Myocyte (in vitro differentiated cells): ENCODE data around the gene SEC14L1. TPM values are rescaled to one million over a fixed set of nuclear protein-coding genes. Genes with fewer than 3 reads are reported as not detected.
"Not testable (repeated sequence)": the region's sequence is repeated elsewhere in the genome, so short reads cannot be mapped to it uniquely, and the experiment has no call there.

Experiments
- DNase-seq: peaks from one replicate; pipeline ENCODE4 v3.0.0-alpha.2; 2012; ENCODE audit warnings: low read depth
- total RNA-seq: library from RNA; depleted of rRNA; stranded (reverse); fragments of >200 nt; gene quantifications from 2 replicates; pipeline ENCODE4 v1.2.3, GENCODE V29; 2014

The SEC14L1 gene
- total RNA-seq, 1 donor from 2014 or later = 71.1 TPM

DNA sequence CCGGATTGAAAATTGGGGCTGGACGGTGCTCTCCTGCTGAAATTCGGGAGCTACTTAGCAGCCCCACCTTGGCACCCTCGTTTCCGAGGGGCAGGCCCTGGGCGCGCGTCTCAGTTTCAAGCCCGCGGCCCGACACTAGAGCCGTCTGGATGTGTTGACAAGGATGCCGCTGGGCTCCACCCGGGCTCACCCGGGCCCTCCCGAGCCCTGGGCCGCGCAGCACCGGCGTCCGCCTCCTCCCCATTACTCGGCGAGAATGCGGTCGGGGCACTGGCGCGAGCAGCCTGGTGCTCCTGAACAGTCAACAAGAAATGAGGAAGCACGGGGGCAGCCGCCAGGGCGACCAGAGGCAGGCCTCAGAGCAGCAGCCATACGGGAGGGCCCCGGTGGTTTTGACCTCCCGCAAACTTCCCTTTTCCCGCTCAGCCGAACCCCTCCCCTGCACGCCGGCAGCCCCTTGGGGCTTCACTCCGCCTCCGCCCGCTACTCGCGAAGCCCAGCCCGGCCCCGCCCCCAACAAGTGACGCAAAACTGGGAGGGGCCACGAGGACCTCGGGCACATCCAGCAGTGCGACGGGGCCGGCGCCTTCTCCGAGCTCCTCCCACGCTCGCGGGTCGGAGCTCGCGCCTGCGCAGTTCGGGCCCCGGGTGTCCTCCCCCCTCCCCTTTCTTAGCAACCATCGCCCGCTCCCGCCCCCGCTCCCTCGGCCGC lies 447 bp upstream of the SEC14L1 start:
- DNase-seq = peak; percentile 98

DNA sequence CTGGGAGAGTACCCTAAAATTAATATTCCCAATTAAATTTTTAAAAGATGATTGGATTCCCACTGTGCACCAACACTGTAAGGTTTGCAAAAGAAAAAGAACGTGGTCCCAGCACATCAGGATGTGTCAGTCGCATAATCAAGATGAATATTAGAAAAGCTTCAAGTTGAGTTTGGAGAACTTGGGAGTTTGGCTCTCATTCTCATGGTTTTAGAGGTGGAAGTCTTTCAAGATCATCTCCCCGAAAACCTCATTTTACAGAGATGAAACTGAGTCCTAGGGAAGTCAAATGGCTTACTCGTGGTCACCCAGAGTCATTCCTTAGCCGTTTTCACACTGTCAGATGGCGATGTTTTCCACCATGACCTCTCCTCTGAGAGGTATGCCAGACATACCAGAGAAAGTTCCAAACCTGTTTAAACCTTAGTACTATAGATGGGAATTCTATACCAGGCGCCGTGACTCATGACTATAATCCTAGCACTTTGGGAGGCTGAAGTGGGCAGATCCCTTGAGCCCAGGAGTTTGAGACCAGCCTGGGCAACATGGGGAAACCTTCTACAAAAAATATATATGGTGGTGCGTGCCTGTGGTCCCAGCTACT lies 1.2 kb downstream of the SEC14L1 start:
- no peak for DNase-seq

DNA sequence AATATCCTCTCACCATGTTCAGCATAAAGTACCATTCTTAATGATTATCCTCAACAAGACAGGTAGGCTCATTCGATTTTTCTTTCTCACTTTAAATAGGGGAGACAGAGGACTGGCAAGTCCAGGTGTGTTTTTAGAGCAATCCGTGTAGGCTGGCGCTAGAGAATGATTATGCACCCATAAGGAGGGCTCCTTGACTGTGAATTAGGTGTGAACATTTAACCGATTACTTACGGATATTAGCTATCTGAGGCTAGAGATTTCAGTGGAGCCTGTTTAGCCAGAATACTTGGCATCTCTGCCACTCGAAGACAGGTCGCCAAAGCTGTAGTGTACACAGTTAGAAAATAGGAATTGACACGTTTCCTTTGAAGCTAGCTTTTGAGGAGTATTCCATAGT lies 1.9 kb downstream of the SEC14L1 start:
- DNase-seq = no peak

DNA sequence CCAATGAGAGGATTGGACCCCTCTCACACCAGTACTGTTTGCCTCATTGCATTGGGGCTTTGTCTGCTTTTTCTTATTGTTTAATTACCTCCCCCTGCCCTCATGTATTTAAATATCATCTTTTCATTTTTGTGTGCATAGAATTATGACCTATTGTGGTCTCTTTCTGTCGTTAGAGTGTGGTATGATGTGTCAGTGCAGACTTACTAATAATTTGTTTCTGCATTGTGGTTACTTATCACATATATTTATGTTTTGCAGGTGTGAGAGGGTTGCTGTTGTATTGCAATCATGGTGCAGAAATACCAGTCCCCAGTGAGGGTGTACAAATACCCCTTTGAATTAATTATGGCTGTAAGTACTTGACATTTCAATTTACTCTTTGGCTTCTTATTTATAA lies 2.5 kb downstream of the SEC14L1 start:
- no peak for DNase-seq

DNA sequence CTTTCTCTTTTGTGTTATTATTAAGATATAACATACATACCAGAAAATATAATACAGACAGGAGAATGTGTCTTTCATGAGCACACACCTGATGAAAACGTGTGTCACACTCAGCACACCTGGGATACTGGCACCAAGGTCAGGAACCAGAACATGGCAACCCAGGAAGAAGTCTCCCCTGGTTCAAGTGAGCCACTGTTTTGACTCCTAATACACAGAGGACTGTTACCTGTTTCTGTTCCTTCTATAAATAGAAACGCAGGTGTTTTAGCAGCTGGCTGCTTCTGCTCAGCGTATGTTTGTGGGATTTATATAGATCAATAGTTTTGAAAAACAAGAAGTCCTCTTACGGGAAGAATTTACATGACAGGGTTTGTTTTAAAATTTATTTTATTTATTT lies 3.5 kb downstream of the SEC14L1 start:
- DNase-seq = no peak

DNA sequence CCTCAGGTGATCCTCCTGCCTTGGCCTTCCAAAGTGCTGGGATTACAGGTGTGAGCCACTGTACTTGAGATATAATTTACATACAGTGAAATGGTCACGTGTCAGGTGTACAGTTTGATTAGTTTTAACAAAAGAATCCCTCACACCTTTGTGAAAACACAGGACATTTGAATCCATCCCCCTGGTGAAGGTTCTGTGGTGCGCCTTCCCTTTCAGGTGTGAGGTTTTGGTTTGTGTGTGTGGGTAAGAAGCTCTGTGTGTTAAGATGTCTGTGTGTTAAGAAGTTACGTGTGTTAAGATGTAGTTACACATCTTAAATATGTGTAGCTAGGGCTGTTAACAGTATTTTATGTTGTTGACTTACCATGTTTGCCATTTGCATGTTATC lies 4.4 kb downstream of the SEC14L1 start:
- no peak for DNase-seq

DNA sequence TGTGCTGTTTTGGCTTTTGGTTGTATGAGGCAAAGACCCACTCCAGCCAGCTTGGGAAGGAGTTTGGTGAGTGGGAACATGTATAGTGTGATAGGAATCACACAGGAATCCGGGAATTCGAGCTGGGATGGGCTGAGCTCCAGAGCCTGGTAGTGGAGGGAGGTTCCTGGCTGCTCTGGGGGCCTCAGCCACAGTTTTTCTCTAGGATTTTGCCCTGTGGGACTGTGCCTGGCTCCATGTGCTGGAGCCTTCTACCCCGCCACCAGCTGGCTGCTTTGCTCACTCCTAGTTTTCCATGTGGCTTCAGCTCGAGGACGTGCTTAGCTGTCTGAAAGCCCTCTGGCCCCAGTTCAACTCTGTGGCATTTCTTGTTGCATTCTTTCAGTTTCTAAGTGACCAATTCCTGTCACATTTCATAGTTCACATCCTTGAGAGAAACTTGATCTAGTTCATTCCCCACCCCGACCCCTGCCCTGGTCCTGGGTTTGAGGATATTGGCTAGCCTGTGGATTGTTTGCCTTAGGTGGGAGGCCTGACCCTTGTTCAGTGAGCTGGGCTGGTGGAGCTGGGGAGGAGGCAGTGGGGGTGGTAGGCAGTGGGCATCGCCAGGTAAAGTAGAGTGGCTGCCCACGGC lies 5.0 kb downstream of the SEC14L1 start:
- DNase-seq = peak; percentile 88

DNA sequence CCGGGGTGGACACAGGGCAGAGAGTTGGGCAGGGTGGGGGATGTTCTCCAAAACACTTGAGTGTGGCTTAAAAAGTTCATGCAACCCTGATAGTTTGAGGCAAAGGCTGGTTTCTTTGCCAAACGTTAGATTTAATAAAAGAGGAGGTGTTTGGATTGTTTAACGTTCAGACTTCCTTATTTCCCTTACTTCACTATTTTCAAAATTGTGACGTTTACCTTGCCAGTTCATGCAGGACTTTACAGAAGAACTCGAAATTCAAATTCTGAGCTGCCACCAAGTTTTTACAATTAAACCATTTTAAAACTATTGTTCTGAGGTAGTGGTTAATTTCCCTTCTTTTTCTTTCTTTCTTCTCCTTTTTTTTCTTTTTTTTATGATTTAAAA lies 5.5 kb downstream of the SEC14L1 start:
- DNase-seq = no peak

DNA sequence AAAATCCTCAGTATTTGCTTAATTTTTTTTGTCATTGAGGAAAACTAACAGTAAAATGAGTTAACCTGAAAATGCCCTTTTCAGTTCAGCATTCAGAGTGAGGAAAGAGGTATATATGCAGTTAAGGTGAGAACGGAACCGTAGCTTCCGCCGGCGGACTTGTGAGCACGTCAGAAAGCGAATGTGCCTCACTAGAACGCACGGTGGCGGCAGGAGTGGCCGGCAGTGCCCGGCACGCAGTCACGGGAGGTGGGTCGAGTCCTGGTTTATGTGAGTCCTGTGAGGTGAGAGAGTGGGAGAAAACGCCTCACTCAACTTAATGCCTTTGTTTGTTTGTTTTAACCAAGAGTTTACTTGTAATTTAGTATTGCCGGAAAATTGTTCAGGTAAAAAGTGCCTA lies 6.1 kb downstream of the SEC14L1 start:
- no peak for DNase-seq

DNA sequence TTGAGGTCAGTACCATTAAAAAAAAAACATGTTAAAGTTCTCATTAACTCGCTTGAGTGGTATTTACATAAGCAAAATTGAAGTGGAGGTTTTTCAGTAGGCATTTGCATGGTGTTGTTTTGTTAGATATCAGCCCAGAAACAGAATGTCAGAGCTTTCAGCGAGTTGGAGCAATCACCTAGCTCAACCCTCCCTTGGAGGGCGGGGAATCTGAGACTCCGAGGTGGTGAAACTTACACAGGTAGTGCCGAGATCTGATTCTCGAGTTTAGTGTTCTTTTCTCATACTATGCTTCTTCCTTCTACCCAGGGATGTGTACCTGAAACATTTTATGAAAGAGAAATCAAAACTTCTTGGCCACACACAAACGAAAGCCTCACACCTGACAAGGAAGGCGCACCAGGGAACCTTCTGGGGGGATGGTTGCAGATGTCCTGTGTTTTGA lies 6.6 kb downstream of the SEC14L1 start:
- no peak for DNase-seq

DNA sequence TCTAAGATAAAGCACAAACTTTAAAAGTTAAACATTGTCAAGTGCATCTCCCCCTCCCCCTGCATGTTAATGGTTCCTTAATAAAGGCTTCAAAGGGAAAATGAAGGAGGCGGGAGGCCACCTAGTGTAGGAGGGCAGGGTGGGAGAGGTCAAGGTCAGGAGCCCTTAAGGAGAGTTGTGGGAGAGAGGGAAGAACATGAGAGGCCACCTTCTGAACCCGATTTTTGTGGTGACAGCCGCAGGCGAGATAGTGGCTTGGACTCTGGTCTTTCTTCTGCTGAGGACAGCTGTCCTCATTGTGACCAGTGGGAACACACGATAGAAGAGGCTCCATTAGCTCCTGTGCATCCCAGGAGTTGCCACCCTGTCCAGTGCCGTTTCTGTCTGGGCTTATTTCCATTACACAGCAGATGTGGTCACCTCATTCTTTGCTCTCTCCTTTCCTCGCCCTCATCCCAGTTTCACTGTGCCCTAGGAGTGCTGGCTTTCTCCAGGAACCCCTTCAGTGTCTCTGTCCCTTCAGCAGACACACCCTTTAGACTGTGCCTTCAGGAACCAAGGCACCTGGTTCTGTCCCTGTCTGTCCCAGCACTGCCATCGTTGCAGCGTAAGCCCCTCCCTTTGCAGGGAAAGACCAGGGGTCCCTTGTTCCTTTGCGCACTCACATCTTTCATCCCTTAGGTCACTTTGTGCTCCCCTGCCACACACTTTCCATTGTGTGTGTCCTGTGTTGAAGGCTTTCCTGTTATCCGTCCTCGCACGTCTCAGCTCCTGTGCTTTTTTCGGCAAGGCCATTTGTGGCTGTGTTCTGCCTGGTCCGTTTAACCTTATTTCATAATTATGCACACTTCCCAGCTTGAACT lies 7.5 kb downstream of the SEC14L1 start:
- peak; percentile 72 for DNase-seq

DNA sequence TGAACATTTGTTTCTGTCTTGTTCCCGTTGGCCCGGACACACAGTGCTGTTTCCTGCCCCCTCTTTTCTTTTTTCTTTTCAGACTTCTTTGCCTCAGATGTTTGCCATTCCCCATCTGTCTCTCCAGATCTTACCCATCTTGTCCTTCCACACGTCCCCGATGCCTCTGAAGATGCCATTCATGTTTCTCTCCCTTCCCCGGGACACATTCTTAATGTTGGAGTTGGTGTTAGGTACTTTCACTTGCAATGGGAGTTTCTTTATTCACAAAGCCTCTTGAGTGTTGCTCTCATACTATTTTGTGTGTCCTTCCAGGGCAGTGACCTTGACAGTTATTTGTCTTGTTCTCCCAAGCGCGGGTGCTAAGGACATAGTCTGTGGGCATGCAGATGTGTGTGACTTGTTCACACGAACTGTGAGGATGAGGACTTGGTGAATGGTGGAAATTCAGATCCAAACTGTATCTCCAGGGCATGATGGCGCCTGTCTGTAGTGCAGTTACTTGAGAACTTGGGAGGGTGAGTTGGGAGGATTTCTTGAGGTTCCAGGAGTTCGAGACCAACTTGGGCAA lies 8.3 kb downstream of the SEC14L1 start:
- DNase-seq = no peak

DNA sequence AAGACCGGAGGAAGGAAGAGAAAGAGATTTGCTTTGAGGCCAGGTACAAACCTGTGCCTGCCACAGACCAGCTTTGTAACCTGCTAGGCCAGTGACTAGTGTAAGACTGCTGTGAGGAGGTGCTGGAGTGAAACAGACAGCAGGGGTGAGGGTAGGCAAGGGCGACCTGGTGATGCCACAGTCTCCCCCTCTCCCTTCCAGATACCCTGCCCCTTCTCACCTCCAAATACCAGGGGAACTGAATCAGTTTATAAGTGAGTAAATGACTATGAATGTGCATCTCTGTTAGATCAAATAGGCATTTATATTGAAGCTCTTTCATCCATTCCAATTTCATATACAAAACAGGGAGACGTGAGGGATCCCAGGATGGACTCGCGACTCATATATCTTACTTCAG lies 9.4 kb downstream of the SEC14L1 start:
- DNase-seq = no peak

DNA sequence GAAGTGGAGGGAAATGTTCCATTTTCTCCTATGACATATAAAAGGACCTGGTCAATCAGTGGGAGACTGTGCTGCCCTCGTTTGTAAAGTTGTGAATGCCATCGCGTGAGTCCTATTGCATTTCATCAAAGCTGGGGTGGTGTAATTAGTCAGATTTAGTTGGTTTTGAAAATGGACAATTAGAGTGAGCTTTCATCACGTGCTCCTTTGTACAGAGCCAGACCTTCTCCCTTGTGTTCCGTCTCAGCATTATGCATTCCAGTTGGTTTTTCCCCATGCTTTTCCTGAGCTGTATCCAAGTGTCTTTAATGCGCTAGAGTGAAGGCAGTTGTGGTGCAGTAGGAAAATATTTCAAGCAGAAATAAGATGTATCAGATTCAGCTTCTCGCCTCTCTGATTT lies 10.4 kb downstream of the SEC14L1 start:
- DNase-seq = no peak

DNA sequence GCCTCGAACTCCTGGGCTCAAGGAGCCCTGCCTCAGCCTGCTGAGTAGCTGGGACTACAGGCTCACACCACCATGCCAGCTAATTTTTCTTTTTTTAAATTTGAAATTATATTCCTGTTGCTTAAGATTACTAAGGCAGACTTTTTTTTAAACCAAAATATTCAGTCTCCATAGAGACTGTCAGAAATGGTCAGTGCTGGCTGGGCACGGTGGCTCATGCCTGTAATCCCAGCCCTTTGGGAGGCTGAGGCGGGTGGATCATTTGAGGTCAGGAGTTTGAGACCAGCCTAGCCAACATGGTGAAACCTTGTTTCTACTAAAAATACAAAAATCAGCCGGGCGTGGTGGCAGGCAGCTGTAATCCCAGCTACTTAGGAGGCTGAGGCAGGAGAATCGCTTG lies 11.3 kb downstream of the SEC14L1 start:
- DNase-seq = not testable (repeated sequence)

DNA sequence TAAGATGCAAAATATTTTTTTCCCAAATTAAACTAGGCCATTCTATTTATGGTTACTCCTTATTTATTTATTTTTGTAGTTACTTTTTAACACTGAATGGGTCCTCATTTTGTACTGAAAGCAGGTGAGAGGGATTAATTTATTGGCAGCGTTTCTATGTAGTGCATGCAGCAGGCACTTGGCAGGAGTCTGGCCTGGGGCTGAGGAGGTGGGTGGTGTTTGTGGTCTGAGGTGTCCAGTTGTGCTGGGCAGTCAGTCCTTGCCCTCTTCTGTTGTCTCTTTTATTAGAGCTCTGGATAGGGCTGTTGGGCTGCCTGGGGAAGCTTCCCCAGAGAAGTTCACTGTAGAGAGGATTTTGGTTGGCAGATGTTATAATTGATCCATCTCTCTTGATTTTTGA lies 12.7 kb downstream of the SEC14L1 start:
- peak; percentile 90 for DNase-seq

DNA sequence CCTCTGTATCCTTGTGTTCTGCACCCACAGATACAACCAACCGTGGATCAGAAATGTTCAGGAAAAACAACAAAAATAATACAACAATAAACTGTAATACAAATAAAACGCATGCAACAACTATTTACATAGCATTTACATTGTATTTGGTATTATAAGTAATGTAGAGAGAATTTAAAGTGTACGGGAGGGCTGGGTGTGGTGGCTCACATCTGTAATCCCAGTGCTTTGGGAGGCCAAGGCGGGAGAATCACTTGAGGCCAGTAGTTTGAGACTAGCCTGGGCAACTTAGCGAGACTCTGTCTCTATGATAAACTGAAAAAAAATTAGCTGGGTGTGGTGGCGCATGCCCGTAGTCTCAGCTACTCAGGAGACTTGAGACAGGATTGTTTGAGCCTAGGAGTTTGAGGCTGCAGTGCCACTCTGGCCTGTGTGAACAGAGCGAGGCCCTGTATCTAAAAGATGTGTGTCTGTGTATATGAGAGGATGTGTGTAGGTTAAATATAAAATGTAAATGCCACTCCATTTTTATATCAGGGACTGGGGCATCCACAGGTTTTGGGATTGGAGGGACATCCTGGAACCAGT lies 13.3 kb downstream of the SEC14L1 start:
- no peak for DNase-seq

DNA sequence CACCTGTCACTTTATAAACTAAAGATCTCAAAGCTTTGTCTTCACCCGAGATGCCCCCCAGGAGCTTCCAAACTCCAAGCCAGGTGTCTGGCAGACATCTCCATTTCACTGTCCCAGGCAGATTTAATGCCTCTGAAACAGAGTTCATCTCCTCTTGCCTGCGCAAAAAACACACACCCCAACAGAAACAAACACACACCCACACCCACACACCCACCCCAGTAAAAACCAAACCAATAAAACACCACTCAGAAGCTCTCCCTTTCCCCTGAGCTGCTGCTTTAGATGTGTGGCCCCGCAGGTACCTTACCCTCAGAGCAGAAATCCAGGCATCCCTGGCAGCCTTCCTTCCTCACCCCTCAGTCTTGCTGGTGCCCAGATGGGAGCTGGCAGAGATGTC lies 14.4 kb downstream of the SEC14L1 start:
- no peak for DNase-seq

DNA sequence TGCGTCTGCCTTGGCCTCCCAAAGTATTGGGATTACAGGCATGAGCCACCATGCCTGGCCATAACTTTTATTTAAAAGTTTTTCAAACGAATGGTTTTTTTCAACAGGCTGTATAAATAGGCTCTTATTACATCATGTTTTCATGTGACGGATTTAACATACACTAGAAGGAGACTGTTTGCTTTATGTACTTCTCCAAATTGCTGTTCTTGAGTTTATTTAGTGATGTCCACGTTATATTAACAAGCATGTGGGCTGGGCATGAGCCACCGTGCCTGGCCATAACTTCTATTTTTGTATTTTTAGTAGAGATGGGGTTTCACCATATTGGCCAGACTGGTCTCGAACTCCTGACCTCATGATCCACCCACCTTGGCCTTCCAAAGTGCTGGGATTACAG lies 17.0 kb downstream of the SEC14L1 start:
- DNase-seq = not testable (repeated sequence)

DNA sequence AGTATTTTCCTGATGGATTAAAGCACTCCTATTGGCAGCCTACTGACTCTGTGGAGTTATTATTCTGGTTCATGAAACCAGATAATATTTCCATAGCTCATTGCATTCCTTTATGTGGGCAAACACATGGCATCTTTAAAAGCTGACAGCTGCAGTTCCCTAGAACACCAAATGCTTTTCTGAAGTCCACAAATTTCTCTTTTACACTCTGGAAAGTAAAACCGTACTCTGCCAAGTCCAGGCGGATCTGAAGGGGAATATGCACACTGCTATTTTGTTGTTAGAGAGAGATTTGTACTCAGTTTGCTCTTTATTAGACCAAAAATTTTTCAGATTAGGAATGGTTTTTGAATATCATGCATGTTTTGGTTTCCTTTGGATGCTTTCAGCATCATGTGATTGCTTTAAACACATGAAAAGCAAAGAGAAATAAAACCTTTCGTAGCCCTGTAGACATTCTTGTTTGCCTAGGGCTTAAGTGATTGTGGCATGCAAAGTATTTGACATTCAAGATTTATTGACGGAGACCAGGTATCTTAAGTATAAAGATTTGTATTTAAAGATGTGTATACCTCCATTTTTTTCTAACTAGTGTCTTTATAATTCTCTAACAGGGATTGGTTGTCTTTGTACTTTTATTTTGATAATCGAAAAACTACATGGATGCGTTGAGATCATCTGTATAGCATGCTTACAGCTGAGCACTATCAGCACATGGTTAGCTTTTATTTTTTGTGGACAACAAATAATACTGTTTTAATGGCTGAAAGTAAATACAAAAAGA lies 19.5 kb downstream of the SEC14L1 start:
- peak; percentile 80 for DNase-seq
